GM23248 (cell line): ENCODE data around the gene RTN4RL2.

Experiments used
- EZH2 ChIP-seq: fragments of 200-600 bp; sonication (generic); IDR thresholded peaks from 2 replicates; pipeline ENCODE4 v1.6.1; 2018; ENCODE audit warnings: antibody characterized with exemption, mild to moderate bottlenecking; ENCODE audit not compliant: insufficient read depth, poor library complexity, severe bottlenecking
- EZH2phosphoT487 ChIP-seq: fragments of 200-600 bp; sonication (generic); IDR thresholded peaks from 2 replicates; pipeline ENCODE4 v1.6.1; 2018; ENCODE audit warnings: antibody characterized with exemption, moderate library complexity, mild to moderate bottlenecking, low read depth; ENCODE audit not compliant: insufficient read depth

DNA sequence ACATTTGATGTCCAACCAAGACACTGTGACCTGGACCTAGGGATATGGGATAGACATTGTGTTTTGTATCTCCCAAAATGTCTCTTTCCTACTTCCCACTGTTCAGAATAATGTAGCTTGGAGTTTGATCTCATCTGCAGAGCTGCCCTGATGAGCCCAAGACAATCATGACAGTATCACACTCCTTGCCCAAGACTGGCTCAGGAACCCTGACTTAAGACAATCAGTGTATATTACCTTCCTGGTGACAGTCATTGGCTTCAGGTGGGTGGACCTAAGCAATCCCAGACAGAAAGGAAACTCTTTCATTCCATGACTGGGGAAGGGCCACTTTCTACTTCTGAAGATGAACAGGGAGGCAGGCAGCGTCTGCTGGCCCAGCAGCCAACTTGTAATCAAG, 14.3 kb upstream of the RTN4RL2 start:
- no peak for TF ChIP-seq EZH2
- no peak for TF ChIP-seq EZH2phosphoT487
